Measurements from ENCODE around the gene SECISBP2.

SECISBP2 gene

GRCh38 chr9:89386206-89386605 is 67.9 kb downstream of the SECISBP2 start:
- DNase-seq = no peak

DNA sequence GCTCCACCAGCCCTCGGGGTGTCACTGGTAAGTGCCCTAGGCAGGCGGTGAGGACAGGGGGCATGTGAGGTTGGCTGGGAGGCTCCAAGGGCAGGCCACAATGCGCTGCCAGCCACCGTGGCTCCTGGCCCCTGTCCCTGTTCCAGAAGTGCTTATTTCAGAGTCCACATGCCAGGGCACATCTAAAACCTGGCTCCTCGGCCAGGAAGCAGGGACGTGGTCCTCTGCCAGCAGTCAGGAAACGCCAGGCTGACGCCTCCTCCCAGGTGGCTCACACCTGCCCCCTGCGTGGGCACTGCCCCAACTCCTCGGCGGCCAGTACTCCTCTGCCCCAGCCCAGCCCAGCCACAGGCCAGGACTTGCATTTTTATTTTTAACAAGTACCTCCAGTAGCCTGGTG is 68.5 kb downstream of the SECISBP2 start:
- DNase-seq = no peak

- DNase-seq = no peak
Observed at GRCh38 chr9:89387197-89387849, 69.0 kb downstream of the SECISBP2 start.

DNA sequence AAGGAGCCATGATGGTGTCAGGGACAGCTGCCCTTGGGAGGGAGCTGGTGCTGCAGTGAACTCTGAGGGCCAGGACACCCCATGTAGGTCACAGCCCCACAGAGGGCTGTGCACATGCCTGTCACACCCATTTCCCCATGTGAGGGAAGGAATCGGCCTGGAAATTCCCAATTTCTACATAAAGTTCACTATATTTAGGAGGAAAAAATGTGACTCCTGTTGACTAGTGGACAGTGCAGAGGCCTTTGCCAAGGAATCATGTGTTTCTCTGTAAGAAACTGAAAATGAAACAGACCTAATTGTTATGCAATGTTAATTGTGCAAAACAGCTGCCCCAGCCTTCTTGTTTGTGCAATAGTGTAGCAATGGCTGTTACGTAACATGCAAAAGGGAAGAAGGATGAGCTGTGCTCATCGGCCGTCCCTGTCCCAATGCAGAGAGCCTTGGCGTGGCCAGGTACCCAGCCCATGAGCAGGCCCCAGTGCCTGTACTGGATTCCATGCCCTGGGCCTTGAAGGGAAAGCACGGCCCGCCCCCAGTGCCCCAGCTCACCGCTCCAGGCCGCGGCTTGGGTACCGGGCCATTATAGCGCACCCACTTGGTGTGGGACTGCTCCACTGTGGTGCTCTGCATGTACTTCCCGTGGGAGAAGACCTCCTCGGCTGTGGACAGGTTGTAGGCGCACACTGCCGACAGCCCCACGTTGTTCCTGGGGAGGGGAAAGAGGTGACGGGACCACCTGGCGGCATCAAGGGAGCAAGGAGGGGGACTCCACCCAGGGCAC is 70.0 kb downstream of the SECISBP2 start:
- DNase-seq = no peak

DNA sequence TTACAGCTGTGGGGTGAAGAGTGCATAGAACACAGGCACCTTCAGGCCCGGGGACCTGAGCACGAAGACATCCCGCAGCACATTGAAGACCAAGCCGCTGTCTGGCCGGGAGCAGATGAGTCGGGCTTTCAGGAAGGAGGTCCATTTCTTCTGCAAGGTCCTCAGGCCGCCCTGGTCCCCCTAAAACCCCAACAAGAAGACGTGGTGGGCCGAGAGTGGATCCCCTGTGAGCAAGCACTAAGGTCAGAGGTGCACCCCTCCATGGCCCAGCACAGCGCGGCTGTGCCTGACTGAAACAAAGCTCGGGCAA is 70.5 kb downstream of the SECISBP2 start:
- DNase-seq = no peak

GRCh38 chr9:89390068-89390555 is 71.8 kb downstream of the SECISBP2 start:
- DNase-seq = no peak

- no peak for DNase-seq
Observed at GRCh38 chr9:89390578-89391116, 72.3 kb downstream of the SECISBP2 start.

GRCh38 chr9:89391585-89391984 is 73.3 kb downstream of the SECISBP2 start:
- DNase-seq = no peak

- no peak for DNase-seq
Observed at GRCh38 chr9:89394412-89394811, 76.1 kb downstream of the SECISBP2 start.

- DNase-seq = no peak
Observed at GRCh38 chr9:89395931-89396710, 77.8 kb downstream of the SECISBP2 start.

DNA sequence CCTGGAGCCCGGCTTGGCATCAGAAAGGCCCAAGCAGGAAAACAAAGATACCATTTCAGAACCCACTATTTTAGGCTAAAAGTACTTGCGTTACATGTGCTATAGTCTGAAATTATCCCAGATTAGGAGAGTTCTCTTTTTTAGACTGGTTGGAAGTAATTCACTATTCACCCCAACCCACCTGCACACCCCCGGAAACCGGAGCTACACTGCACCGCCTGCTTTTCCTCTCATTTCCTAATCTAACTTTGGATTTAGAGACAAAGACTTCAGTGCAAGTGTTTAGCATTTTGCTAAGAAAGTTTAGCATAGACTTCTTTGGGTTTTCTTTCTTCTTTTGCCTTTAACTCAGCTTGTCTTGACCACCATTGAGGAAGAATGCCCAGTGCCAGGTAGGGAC is 79.2 kb downstream of the SECISBP2 start:
- DNase-seq = no peak

DNA sequence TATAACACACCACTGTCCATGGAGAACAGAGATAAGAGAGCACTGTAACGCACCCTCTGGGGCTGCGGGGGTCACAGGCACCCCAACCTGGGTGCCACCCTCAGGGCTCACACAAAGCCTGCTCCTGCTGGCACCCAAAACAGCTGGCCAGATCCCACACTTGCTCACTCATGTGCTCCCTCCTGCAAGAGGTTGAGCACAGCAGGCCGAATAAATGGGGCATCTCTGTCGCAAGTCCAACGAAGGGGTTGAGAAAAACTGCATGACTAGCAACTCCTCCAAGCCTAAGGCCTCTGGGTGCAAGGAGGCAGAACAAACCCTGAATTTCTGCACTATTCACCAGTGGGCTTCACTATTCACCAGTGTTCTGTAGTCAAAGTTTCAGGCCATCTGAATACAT is 80.3 kb downstream of the SECISBP2 start:
- no peak for DNase-seq

GRCh38 chr9:89400403-89401116 is 82.3 kb downstream of the SECISBP2 start:
- DNase-seq = no peak

- DNase-seq = no peak
Observed at GRCh38 chr9:89402695-89403427, 84.6 kb downstream of the SECISBP2 start.

DNA sequence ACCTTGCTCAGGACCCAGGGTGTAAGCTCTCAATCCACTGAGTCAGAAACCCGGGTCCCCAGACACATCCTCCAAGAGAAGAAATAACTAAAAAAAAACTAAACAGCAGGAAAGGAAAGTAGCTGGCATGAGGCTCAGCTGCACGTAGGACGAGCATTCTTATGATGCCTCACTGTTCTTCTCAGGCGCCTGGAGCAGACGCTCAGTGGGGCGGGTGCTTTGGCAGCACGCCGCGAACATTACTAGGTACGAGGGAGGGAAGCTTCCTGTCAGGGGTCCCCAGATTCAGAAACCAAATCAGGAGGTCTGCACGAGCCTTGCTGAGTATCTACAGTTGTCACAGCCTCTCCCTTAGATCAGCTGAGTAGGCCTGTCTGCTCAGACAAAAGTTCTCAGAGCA is 85.8 kb downstream of the SECISBP2 start:
- no peak for DNase-seq

DNA sequence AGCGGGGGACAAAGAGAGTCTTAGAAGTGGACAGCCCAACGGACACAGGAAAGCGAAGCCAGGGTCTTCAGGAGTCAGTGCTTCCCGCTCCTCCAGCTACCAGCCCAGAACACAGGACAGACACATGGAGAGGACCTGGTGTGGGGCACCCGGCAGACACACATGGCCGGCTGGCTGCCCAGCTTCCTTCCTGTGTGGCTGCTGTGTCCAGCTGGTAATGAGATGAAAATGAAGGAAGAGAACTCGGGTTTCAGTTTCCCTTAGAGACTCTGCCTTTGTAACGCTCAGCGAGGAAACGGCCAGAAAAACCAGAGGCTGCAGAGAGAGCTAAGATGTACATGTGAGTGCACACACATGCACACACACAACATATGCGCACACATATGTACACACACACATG is 87.5 kb downstream of the SECISBP2 start:
- DNase-seq = no peak

DNA sequence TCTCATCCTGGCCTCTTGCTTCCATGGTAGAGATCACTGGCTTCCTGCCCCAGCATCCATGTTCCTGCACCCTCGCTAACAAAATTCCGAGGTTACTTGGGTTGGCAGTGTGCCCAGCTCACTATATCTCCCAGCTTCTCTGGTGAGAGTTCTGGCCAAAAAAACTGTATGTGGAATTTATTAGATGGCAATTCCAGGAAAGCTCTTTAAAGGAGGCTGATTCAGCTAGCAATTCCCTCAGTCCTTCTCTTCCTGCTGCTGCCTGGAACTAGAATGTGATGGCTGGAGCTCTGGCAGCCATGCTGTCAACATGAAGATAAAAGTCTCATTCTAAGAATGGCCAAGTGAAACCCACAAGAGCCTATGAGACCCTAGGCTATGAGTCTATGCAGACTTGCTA is 88.8 kb downstream of the SECISBP2 start:
- no peak for DNase-seq

DNA sequence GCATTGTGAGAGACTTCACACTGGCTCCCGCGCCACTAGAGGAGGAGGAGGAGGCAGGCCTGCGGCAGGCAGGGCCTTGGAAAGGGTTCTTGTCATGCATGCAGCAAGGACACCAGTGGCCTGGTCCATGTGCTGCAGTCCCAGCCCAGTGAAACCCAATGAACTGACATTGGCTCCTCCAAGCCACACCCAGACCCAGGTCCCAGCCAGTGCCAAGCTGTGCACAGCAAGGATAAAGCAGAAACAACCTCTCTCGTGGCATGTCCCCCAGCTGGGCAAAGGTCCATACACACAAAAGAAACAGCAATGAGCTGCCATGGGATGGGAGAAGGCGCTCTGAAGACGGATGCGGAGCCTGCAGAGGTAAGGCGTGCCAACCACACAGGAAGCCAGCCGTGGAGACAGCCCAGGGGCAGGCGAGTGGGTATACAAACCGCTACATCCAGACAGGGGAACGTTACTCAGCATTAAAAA is 90.4 kb downstream of the SECISBP2 start:
- peak; percentile 79 for DNase-seq

Measured in activated gamma-delta T cell treated with Interleukin-2 at 50 U/mL for 16 hours (primary cell).